Measurements from ENCODE around the gene PLN. TPM values are rescaled to one million over a fixed set of nuclear protein-coding genes. Genes with fewer than 3 reads are reported as not detected.

Gene PLN
- total RNA-seq, 1 donor from 2014 or later: not detected

- H3K27ac Mint-ChIP-seq (ENCODE audit: unreplicated experiment): no peak overlapping the region
- peaks cover 4% of the 10 kb centered on the region for H3K4me1 Mint-ChIP-seq (ENCODE audit: unreplicated experiment)
- no peaks in the 10 kb centered on the region for H3K27me3 Mint-ChIP-seq (ENCODE audit: unreplicated experiment)
- no peak overlapping the region for H3K4me3 Mint-ChIP-seq (ENCODE audit: unreplicated experiment)
- H3K36me3 Mint-ChIP-seq (ENCODE audit: unreplicated experiment): peaks cover 2% of the 10 kb centered on the region
- TF ChIP-seq, protein P1, sequence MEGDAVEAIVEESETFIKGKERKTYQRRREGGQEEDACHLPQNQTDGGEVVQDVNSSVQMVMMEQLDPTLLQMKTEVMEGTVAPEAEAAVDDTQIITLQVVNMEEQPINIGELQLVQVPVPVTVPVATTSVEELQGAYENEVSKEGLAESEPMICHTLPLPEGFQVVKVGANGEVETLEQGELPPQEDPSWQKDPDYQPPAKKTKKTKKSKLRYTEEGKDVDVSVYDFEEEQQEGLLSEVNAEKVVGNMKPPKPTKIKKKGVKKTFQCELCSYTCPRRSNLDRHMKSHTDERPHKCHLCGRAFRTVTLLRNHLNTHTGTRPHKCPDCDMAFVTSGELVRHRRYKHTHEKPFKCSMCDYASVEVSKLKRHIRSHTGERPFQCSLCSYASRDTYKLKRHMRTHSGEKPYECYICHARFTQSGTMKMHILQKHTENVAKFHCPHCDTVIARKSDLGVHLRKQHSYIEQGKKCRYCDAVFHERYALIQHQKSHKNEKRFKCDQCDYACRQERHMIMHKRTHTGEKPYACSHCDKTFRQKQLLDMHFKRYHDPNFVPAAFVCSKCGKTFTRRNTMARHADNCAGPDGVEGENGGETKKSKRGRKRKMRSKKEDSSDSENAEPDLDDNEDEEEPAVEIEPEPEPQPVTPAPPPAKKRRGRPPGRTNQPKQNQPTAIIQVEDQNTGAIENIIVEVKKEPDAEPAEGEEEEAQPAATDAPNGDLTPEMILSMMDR (IDR thresholded peaks at IDR 0.05): no peak
- DNase-seq (ENCODE audit: extremely low spot score, unreplicated experiment): no peak
- H3K9me3 Mint-ChIP-seq (ENCODE audit: unreplicated experiment): no peaks in the 10 kb centered on the region
Observed at GRCh38 chr6:118602300-118602699, 54.2 kb downstream of the PLN start.

DNA sequence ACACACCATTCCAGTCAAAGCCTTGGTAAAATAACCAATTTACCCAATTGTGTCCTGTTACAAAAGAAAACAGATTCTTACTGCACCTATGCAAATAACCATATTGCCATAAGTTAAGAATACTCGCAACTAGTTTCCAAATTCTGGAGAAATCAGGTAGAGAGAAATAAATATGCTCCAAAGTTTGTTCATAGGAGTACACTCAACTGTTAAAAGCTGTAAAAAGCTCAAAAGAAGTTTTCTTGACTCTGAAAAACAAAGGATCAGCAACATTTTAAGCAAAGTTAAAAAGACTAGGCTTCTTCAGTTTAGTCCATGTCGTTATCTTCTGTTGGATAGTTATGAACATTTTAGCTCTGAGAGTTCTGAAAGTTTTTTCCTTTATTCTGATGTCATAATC lies 55.3 kb downstream of the PLN start:
- H3K4me1 Mint-ChIP-seq (ENCODE audit: unreplicated experiment): peaks cover 4% of the 10 kb centered on the region
- H3K27ac Mint-ChIP-seq (ENCODE audit: unreplicated experiment): no peak overlapping the region
- no peaks in the 10 kb centered on the region for H3K9me3 Mint-ChIP-seq (ENCODE audit: unreplicated experiment)
- TF ChIP-seq, protein P1 (IDR thresholded peaks at IDR 0.05): no peak
- no peaks in the 10 kb centered on the region for H3K27me3 Mint-ChIP-seq (ENCODE audit: unreplicated experiment)
- peaks cover 2% of the 10 kb centered on the region for H3K36me3 Mint-ChIP-seq (ENCODE audit: unreplicated experiment)
- DNase-seq (ENCODE audit: extremely low spot score, unreplicated experiment): no peak
- H3K4me3 Mint-ChIP-seq (ENCODE audit: unreplicated experiment): no peak overlapping the region

- Mint-ChIP-seq H3K27ac (ENCODE audit: unreplicated experiment) (no peak overlapping the region), H3K9me3 (ENCODE audit: unreplicated experiment) (peaks cover 9% of the 10 kb centered on the region), H3K27me3 (ENCODE audit: unreplicated experiment) (no peaks in the 10 kb centered on the region), H3K4me1 (ENCODE audit: unreplicated experiment) (no peaks in the 10 kb centered on the region), H3K4me3 (ENCODE audit: unreplicated experiment) (no peak overlapping the region), H3K36me3 (ENCODE audit: unreplicated experiment) (peaks cover 9% of the 10 kb centered on the region)
- no peak for DNase-seq (ENCODE audit: extremely low spot score, unreplicated experiment)
- TF ChIP-seq, protein P1 (IDR thresholded peaks at IDR 0.05): no peak
Observed at GRCh38 chr6:118606268-118606667, 58.2 kb downstream of the PLN start.

DNA sequence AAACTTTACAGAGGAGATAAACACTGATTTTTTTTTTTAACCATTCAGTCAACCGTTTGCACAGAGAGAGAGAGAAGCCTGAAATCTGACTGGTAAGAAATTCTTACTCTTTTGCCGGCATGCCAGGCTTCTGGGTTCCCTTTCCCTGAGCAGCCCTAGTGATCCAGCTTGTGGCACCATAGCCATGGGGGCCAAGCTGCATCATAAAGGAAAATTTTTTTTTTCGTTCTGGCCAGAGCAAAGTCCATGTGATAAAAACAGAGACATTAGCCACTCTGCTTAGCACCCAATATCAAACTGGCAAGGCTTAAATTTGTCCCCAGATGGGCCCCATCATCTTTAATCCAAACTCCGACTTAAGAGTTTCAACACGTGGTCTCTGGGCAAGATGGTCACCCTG lies 58.8 kb downstream of the PLN start:
- TF ChIP-seq, protein P1 (IDR thresholded peaks at IDR 0.05): no peak
- Mint-ChIP-seq H3K27me3 (ENCODE audit: unreplicated experiment) (no peaks in the 10 kb centered on the region), H3K27ac (ENCODE audit: unreplicated experiment) (no peak overlapping the region), H3K4me1 (ENCODE audit: unreplicated experiment) (no peaks in the 10 kb centered on the region), H3K36me3 (ENCODE audit: unreplicated experiment) (peaks cover 12% of the 10 kb centered on the region), H3K9me3 (ENCODE audit: unreplicated experiment) (peaks cover 15% of the 10 kb centered on the region), H3K4me3 (ENCODE audit: unreplicated experiment) (no peak overlapping the region)
- no peak for DNase-seq (ENCODE audit: extremely low spot score, unreplicated experiment)

Other genes with a start within 250 kb of the PLN start
- gene CEP85L, start 103.3 kb downstream of the PLN start, total RNA-seq: 10.4 and 10.6 TPM in 2 replicates

Data from osteocyte (in vitro differentiated cells).